Bronchus fibroblast of lung (primary cell): ENCODE results near the gene LYPD6. TPM values are rescaled to one million over a fixed set of nuclear protein-coding genes. Genes with fewer than 3 reads are reported as not detected.

Experiments used
- total RNA-seq: library from RNA; depleted of rRNA; stranded (reverse); fragments of >200 nt; gene quantifications from 2 replicates; pipeline ENCODE4 v1.2.3, GENCODE V29; 2015

Gene LYPD6, protein sequence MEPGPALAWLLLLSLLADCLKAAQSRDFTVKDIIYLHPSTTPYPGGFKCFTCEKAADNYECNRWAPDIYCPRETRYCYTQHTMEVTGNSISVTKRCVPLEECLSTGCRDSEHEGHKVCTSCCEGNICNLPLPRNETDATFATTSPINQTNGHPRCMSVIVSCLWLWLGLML
- total RNA-seq, result 3.6 and 4.5 TPM in 2 replicates

DNA sequence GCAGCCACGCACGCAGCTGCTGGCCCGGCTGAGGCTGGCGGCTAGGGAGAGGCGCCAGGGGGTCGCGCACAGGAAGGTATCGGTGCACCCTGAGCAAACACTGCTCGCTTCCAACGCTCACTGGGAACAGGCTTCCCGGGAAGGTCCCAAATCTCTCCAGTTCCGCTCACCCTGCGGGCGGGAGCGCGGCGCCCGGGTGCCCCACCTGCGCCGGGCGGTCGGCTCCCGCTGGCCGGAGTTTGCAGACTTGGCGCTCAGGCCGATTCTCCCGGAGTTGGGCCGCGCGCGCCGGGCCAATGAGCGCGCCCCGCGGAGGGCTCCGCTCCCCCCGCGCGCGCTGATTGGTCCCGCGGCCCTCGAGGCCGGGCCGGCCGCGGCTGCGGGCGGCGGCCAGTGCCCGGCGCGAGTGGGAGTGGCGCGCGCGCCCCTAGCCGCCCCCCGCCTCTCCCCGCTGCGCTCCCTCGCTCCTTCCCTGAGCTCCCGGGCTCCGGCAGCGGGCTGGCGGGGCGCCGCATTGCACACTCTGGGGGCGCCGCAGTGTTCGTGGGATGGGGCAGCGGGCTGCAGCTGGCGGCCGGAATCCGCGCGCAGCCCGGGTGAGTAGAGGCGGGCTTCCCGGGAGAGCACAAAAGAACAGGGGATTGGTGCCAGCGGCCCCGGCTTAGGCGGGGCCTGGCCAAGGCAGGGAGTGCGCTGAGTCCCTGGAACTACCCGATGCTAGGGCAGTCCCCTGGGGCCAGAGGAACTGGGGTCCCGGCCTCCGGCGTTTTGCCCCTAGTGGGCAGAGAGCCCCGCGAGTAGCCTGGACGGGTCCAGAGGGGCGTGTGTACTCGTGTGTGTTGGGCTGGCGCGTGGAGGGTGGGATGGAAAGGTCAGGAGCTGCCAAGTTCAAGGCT lies at the start of gene LYPD6:
Gene LYPD6 (plus strand): TSS at position 461 of the 896 bp plus-strand sequence. CDS start 107,122 bp downstream, outside the sequence.

